HepG2 (cell line): Measurements from ENCODE around the gene C5AR2. TPM values are rescaled to one million over a fixed set of nuclear protein-coding genes. Genes with fewer than 3 reads are reported as not detected.

ENCODE experiments used
- FOXJ3 ChIP-seq: sonication (generic); formaldehyde crosslinking; IDR thresholded peaks from 2 replicates; pipeline ENCODE4 v1.4.0; 2020; ENCODE audit warnings: missing genetic modification reagents, mild to moderate bottlenecking, borderline replicate concordance
- SRSF1 ChIP-seq: fragments of 200-400 bp; formaldehyde crosslinking; optimal IDR thresholded peaks from 2 replicates; pipeline ENCODE3; 2017; ENCODE audit warnings: mild to moderate bottlenecking, low read depth, low read length, moderate library complexity
- SRY ChIP-seq: sonication (generic); formaldehyde crosslinking; IDR thresholded peaks from 2 replicates; pipeline ENCODE4 v1.8.0; 2022; ENCODE audit warnings: mild to moderate bottlenecking, missing genetic modification reagents
- ZBTB7B ChIP-seq: sonication (generic); formaldehyde crosslinking; IDR thresholded peaks from 2 replicates; pipeline ENCODE4 v1.4.0; 2020; ENCODE audit warnings: missing genetic modification reagents
- ZNF407 ChIP-seq: sonication (generic); formaldehyde crosslinking; IDR thresholded peaks from one replicate; pipeline ENCODE4 v1.5.1; 2020; ENCODE audit warnings: mild to moderate bottlenecking, missing genetic modification reagents; ENCODE audit errors: not compliant biosample characterization
- ZNF430 ChIP-seq: sonication (generic); formaldehyde crosslinking; IDR thresholded peaks from 2 replicates; pipeline ENCODE4 v1.9.0; 2021; ENCODE audit warnings: mild to moderate bottlenecking, missing genetic modification reagents
- ZNF614 ChIP-seq: IDR thresholded peaks from 2 replicates; pipeline ENCODE4 v1.6.1; 2018; ENCODE audit warnings: missing biosample characterization, missing genetic modification reagents, inconsistent platforms, borderline replicate concordance
- ZNF75D ChIP-seq: sonication (generic); formaldehyde crosslinking; IDR thresholded peaks from 2 replicates; pipeline ENCODE4 v1.8.1; 2023; ENCODE audit warnings: missing genetic modification reagents, mild to moderate bottlenecking, borderline replicate concordance
- polyA plus RNA-seq, 8 experiments: library from polyadenylated mRNA; depleted of rRNA in 3 of 8; stranded (reverse) in 7 of 8; unstranded in 1 of 8; fragments of >200 nt; fragmentation: Illumina TruSeq in 4 of 8; extraction: Trizol in 4 of 8; gene quantifications; 2 replicates each; pipeline versions ENCODE4 v1.2.1 to v1.2.3, GENCODE V29; 2011 to 2016; ENCODE audit warnings: low read depth in 4 of 8, missing spikeins in 1 of 8, mixed read lengths in 1 of 8; ENCODE audit not compliant: insufficient read depth in 1 of 8
- total RNA-seq, 5 experiments: library from RNA; depleted of rRNA; stranded (reverse); fragments of >200 nt; fragmentation: Illumina TruSeq; extraction: Trizol; gene quantifications; 2 replicates each; pipeline ENCODE4 v1.2.3, GENCODE V29; 2016; ENCODE audit warnings: low read depth in 1 of 5
- TF ChIP-seq, protein P1 (sequence below): sonication (generic); formaldehyde crosslinking; IDR thresholded peaks from 2 replicates; pipeline ENCODE4 v1.4.0; 2020; ENCODE audit warnings: missing genetic modification reagents, borderline replicate concordance
- TF ChIP-seq, protein P2 (sequence below): IDR thresholded peaks from 2 replicates; pipeline ENCODE4 v1.6.1; 2012; ENCODE audit warnings: low read depth, low read length, improper control_type of control experiment

C5AR2 gene
- total and polyA plus RNA-seq, 2 of the 13 experiments (the other 11 are each of a cell fraction or from before 2014, with no cell fraction given): 0.09 to 0.24 TPM

- TF ChIP-seq, protein P1, sequence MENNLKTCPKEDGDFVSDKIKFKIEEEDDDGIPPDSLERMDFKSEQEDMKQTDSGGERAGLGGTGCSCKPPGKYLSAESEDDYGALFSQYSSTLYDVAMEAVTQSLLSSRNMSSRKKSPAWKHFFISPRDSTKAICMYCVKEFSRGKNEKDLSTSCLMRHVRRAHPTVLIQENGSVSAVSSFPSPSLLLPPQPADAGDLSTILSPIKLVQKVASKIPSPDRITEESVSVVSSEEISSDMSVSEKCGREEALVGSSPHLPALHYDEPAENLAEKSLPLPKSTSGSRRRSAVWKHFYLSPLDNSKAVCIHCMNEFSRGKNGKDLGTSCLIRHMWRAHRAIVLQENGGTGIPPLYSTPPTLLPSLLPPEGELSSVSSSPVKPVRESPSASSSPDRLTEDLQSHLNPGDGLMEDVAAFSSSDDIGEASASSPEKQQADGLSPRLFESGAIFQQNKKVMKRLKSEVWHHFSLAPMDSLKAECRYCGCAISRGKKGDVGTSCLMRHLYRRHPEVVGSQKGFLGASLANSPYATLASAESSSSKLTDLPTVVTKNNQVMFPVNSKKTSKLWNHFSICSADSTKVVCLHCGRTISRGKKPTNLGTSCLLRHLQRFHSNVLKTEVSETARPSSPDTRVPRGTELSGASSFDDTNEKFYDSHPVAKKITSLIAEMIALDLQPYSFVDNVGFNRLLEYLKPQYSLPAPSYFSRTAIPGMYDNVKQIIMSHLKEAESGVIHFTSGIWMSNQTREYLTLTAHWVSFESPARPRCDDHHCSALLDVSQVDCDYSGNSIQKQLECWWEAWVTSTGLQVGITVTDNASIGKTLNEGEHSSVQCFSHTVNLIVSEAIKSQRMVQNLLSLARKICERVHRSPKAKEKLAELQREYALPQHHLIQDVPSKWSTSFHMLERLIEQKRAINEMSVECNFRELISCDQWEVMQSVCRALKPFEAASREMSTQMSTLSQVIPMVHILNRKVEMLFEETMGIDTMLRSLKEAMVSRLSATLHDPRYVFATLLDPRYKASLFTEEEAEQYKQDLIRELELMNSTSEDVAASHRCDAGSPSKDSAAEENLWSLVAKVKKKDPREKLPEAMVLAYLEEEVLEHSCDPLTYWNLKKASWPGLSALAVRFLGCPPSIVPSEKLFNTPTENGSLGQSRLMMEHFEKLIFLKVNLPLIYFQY (CRISPR knock-in tag): 0 out of 2 replicates have a peak, but pooled peaks have one; percentile 43
- TF ChIP-seq ZNF407 (CRISPR knock-in tag): no peak
- TF ChIP-seq, protein P2, sequence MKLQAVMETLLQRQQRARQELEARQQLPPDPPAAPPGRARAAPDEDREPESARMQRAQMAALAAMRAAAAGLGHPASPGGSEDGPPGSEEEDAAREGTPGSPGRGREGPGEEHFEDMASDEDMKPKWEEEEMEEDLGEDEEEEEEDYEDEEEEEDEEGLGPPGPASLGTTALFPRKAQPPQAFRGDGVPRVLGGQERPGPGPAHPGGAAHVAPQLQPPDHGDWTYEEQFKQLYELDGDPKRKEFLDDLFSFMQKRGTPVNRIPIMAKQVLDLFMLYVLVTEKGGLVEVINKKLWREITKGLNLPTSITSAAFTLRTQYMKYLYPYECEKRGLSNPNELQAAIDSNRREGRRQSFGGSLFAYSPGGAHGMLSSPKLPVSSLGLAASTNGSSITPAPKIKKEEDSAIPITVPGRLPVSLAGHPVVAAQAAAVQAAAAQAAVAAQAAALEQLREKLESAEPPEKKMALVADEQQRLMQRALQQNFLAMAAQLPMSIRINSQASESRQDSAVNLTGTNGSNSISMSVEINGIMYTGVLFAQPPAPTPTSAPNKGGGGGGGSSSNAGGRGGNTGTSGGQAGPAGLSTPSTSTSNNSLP: 0 out of 2 replicates have a peak, but pooled peaks have one; percentile 24
- TF ChIP-seq ZBTB7B (CRISPR knock-in tag): peak; percentile 92
- no peak for TF ChIP-seq ZNF75D (CRISPR knock-in tag)
- TF ChIP-seq ZNF430: peak; percentile 75; the same call in 1 of the 2 replicates
- no peak for TF ChIP-seq SRSF1
- peak; percentile 70; the same call in 1 of the 2 replicates for TF ChIP-seq FOXJ3 (CRISPR knock-in tag)
- no peak for TF ChIP-seq SRY (CRISPR knock-in tag)
- peak; percentile 87; the same call in 1 of the 2 replicates for TF ChIP-seq ZNF614
These were observed 16.7 kb upstream of the C5AR2 start (continued) for GRCh38 chr19:47315125-47315821.
